K562 (cell line): ENCODE measurements around the gene PPT2. TPM values are rescaled to one million over a fixed set of nuclear protein-coding genes. Genes with fewer than 3 reads are reported as not detected.

Experiments used
- ATAC-seq: fragments of 200-7000 bp; cut with Tn5 transposase; 3 replicates; pipeline ENCODE4 v1.9.1; 2020; ENCODE audit warnings: moderate library complexity
- BruUV-seq: library from RNA; stranded (reverse); fragments of 400-500 nt; replicated peaks from 2 replicates; lab custom pipeline; 2021; lab: Mats Ljungman, UMichigan
- CTCF ChIA-PET: fragments of 300-600 bp; formaldehyde crosslinking; extraction: SDS; loops from one replicate; lab custom pipeline; 2021; ENCODE audit warnings: low intra/inter-chr PET ratio; lab: Yijun Ruan, JAX
- POLR2A ChIA-PET: fragments of 300-600, 350-650 bp; sonication (Branson Sonifier 250); formaldehyde crosslinking; extraction: SDS; loops from one replicate; lab custom pipeline; 2021; ENCODE audit warnings: antibody characterized with exemption, inconsistent platforms; lab: Yijun Ruan, JAX
- DNase-seq, 4 experiments: peaks; one replicate each; pipeline versions ENCODE4 v3.0.0 to v3.0.0-alpha.2; 2011 to 2018; ENCODE audit warnings: low spot score in 3 of 4, mixed read lengths in 3 of 4; ENCODE audit errors: extremely low read depth in 1 of 4
- FAIRE-seq: peaks from 2 replicates; lab custom pipeline; 2011; peaks lifted over from hg19 to GRCh38; lab: Jason Lieb, UNC
- H2AFZ ChIP-seq: 2 replicates; pipeline ENCODE4 v1.6.0; 2011; ENCODE audit warnings: low read depth, low read length, control low read depth, inconsistent platforms
- H3K27ac ChIP-seq: fragments of 200-600 bp; 3 replicates; pipeline ENCODE4 v1.8.0; 2011; ENCODE audit warnings: low read depth, mild to moderate bottlenecking, control low read depth, inconsistent platforms, low read length, moderate library complexity, mixed read lengths; ENCODE audit errors: extremely low read depth
- H3K27me3 ChIP-seq, 2 experiments: fragments of 300-600 bp in 1 of 2; 2 replicates in 1 of 2; 3 replicates in 1 of 2; pipeline versions ENCODE4 v1.6.0 to v1.8.0; 2011; ENCODE audit warnings: inconsistent platforms in 2 of 2, low read length in 2 of 2, mild to moderate bottlenecking in 1 of 2, mixed read lengths in 1 of 2, moderate library complexity in 1 of 2; ENCODE audit not compliant: control insufficient read depth in 2 of 2, insufficient read depth in 2 of 2
- H3K36me3 ChIP-seq: fragments of 300-600 bp; 3 replicates; pipeline ENCODE4 v1.8.0; 2011; ENCODE audit warnings: mild to moderate bottlenecking, low read length, inconsistent platforms; ENCODE audit not compliant: control insufficient read depth, insufficient read depth
- H3K4me1 ChIP-seq, 2 experiments: fragments of 200-600 bp in 1 of 2; replicated peaks in 1 of 2; 2 replicates in 1 of 2; 3 replicates in 1 of 2; pipeline versions ENCODE4 v1.5.1 to v1.8.0; 2011; ENCODE audit warnings: inconsistent platforms in 2 of 2, low read length in 2 of 2, mild to moderate bottlenecking in 1 of 2, mixed read lengths in 1 of 2, moderate library complexity in 1 of 2; ENCODE audit not compliant: control insufficient read depth in 2 of 2, insufficient read depth in 2 of 2
- H3K4me2 ChIP-seq: 2 replicates; pipeline ENCODE4 v1.6.1; 2011; ENCODE audit warnings: low read length, control low read depth, inconsistent platforms, mixed read lengths; ENCODE audit not compliant: insufficient read depth
- H3K4me3 ChIP-seq: fragments of 200-600 bp; sonication (generic), shearing (Covaris generic); 2 replicates; pipeline ENCODE4 v1.5.1; 2016; ENCODE audit warnings: control low read depth, inconsistent platforms
- H3K79me2 ChIP-seq: fragments of 200-600 bp; 3 replicates; pipeline ENCODE4 v1.8.0; 2011; ENCODE audit warnings: low read length, inconsistent platforms; ENCODE audit not compliant: control insufficient read depth, insufficient read depth
- H3K9ac ChIP-seq, 2 experiments: 2 replicates each; pipeline versions ENCODE4 v1.6.0 to v1.6.1; 2011; ENCODE audit warnings: low read depth in 2 of 2, low read length in 2 of 2, control low read depth in 1 of 2, inconsistent platforms in 1 of 2, mild to moderate bottlenecking in 1 of 2, mixed read lengths in 1 of 2; ENCODE audit not compliant: insufficient read depth in 1 of 2
- H3K9me1 ChIP-seq: one replicate; pipeline ENCODE4 v1.6.0; 2011; ENCODE audit warnings: inconsistent platforms, mild to moderate bottlenecking, low read length, moderate library complexity; ENCODE audit not compliant: control insufficient read depth, insufficient read depth
- H3K9me3 ChIP-seq: replicated peaks from 2 replicates; pipeline ENCODE4 v1.5.1; 2011; ENCODE audit warnings: low read depth, low read length, inconsistent platforms; ENCODE audit not compliant: control insufficient read depth, insufficient read depth
- H4K20me1 ChIP-seq: replicated peaks from 2 replicates; pipeline ENCODE4 v1.6.1; 2011; ENCODE audit warnings: low read length, inconsistent platforms, mixed read lengths; ENCODE audit not compliant: control insufficient read depth, insufficient read depth
- BACH1 ChIP-seq: fragments of 200-800 bp; sonication (Bioruptor generic); IDR thresholded peaks from 2 replicates; pipeline ENCODE4 v1.6.1; 2016; ENCODE audit warnings: missing genetic modification characterization, missing compliant biosample characterization
- BRD9 ChIP-seq: fragments of 450-650 bp; IDR thresholded peaks from 2 replicates; pipeline ENCODE4 v1.6.1; 2018; ENCODE audit warnings: low read depth; ENCODE audit not compliant: partially characterized antibody
- CBX1 ChIP-seq: sonication (generic); IDR thresholded peaks from 2 replicates; pipeline ENCODE4 v1.6.1; 2016; ENCODE audit warnings: antibody characterized with exemption, low read depth, mild to moderate bottlenecking
- CBX5 ChIP-seq: IDR thresholded peaks from 2 replicates; pipeline ENCODE4 v1.6.1; 2014; ENCODE audit warnings: low read depth, borderline replicate concordance
- ELF1 ChIP-seq: fragments of 200-800 bp; sonication (Bioruptor generic); IDR thresholded peaks from 2 replicates; pipeline ENCODE4 v1.6.1; 2016; ENCODE audit warnings: missing genetic modification characterization, missing compliant biosample characterization
- GABPA ChIP-seq: fragments of 200-800 bp; sonication (Bioruptor generic); conservative IDR thresholded peaks from 2 replicates; pipeline ENCODE4 v1.6.1; 2016; ENCODE audit warnings: low read depth, missing genetic modification characterization, missing compliant biosample characterization
- KLF1 ChIP-seq: fragments of 450-650 bp; IDR thresholded peaks from 2 replicates; pipeline ENCODE4 v1.6.1; 2016; ENCODE audit warnings: missing genetic modification characterization, missing compliant biosample characterization
- MBD1 ChIP-seq: fragments of 250-450 bp; sonication (Bioruptor Pico); IDR thresholded peaks from 2 replicates; pipeline ENCODE4 v1.8.0; 2022; ENCODE audit warnings: inconsistent platforms
- POLR2AphosphoS2 ChIP-seq: IDR thresholded peaks from 2 replicates; pipeline ENCODE4 v1.6.1; 2012; ENCODE audit warnings: low read length, improper control_type of control experiment
- SMAD3 ChIP-seq: fragments of 450-650 bp; formaldehyde crosslinking; conservative IDR thresholded peaks from 2 replicates; pipeline ENCODE4 v1.4.0; 2020; ENCODE audit warnings: mild to moderate bottlenecking
- SRSF1 ChIP-seq: fragments of 200-400 bp; formaldehyde crosslinking; IDR thresholded peaks from 2 replicates; pipeline ENCODE4 v1.6.1; 2017; ENCODE audit warnings: mild to moderate bottlenecking, low read depth, low read length, moderate library complexity
- TCF15 ChIP-seq: fragments of 250-450 bp; sonication (Bioruptor Pico); IDR thresholded peaks from 2 replicates; pipeline ENCODE4 v1.8.0; 2022; ENCODE audit warnings: moderate library complexity, mild to moderate bottlenecking, inconsistent platforms
- ZNF133 ChIP-seq: fragments of 250-450 bp; sonication (Bioruptor Pico); IDR thresholded peaks from 2 replicates; pipeline ENCODE4 v1.4.0; 2020; ENCODE audit warnings: mild to moderate bottlenecking
- ZNF184 ChIP-seq: sonication (generic); formaldehyde crosslinking; IDR thresholded peaks from 2 replicates; pipeline ENCODE4 v1.5.0; 2020; ENCODE audit warnings: missing genetic modification reagents
- ZNF274 ChIP-seq: IDR thresholded peaks from 2 replicates; pipeline ENCODE4 v1.6.1; 2011; ENCODE audit warnings: low read depth, mild to moderate bottlenecking, low read length, moderate library complexity, borderline replicate concordance
- ZNF518B ChIP-seq: fragments of 250-450 bp; sonication (Bioruptor Pico); IDR thresholded peaks from 2 replicates; pipeline ENCODE4 v1.5.0; 2021; ENCODE audit warnings: mild to moderate bottlenecking, moderate library complexity
- WGBS: fragments of 100-300 bp; shearing (Covaris generic); methylation state at CpG from one replicate; pipeline ENCODE4 v1.1.6; 2016; ENCODE audit warnings: low coverage, mixed read lengths; ENCODE audit not compliant: insufficient coverage; ENCODE audit errors: missing lambda C conversion rate; 5-methylcytosine and 5-hydroxymethylcytosine counted together
- in situ Hi-C: fragments of 300-500 bp; cut with MboI; formaldehyde crosslinking; loops from 4 replicates; pipeline ENCODE4 v1.15.0; 2018; ENCODE audit warnings: inconsistent platforms, mixed read lengths
- intact Hi-C: fragments of 100-400 bp; cut with micrococcal nuclease; formaldehyde crosslinking; loops from 2 replicates; pipeline ENCODE4 v1.14.2; 2022
- polyA plus RNA-seq, 8 experiments: library from polyadenylated mRNA; depleted of rRNA in 4 of 8; stranded (reverse) in 5 of 8; unstranded in 3 of 8; fragments of >200 nt; fragmentation: Nextera tagmentation in 2 of 8; fragmentation: Illumina TruSeq in 1 of 8; extraction: Ambion mirVana in 2 of 8; extraction: Trizol in 1 of 8; gene quantifications; 2 replicates each; pipeline versions ENCODE4 v1.2.1 to v1.2.3, GENCODE V29; 2011 to 2014; ENCODE audit warnings: inconsistent platforms in 1 of 8, missing spikeins in 1 of 8
- total RNA-seq, 7 experiments: library from RNA; depleted of rRNA in 6 of 7; stranded (reverse); fragments of >200 nt in 6 of 7; fragmentation: Illumina TruSeq in 2 of 7; extraction: Trizol in 2 of 7; gene quantifications; 2 replicates each; pipeline versions ENCODE4 v1.2.1 to v1.2.3, GENCODE V29; 2011 to 2021; ENCODE audit warnings: low replicate concordance in 1 of 7

Gene PPT2
- total and polyA plus RNA-seq, 9 of the 15 experiments (the other 6 are each of a cell fraction or from before 2014, with no cell fraction given) = 27.4 to 98.8 (median 69.9) TPM

- TF ChIP-seq BRD9 = no peak
- TF ChIP-seq BACH1 (tag) = no peak
These were observed 19.2 kb downstream of the PPT2 start (continued) for GRCh38 chr6:32173051-32173727.

GRCh38 chr6:32174416-32174815 lies 20.5 kb downstream of the PPT2 start:
- H3K36me3 ChIP-seq = peaks cover 35% of the 10 kb centered on the region
- DNase-seq (no peak), ATAC-seq (no peak), FAIRE-seq (no peak)
- 74% methylated on average over 1 of the region's 1 CpG for WGBS
- H3K27me3 ChIP-seq = no peaks in the 10 kb centered on the region
- no peaks in the 10 kb centered on the region for H3K9me1 ChIP-seq
- no peak overlapping the region; the same call in 2 of the 3 replicates for H3K27ac ChIP-seq
- H3K9me3 ChIP-seq = no peaks in the 10 kb centered on the region
- no peaks in the 10 kb centered on the region for H4K20me1 ChIP-seq
- POLR2A ChIA-PET = interaction anchor here (0.6 kb wide), 1 partner anchor 758 kb away, joined by 3 read pairs; no protein-coding TSS in a partner anchor
- in situ Hi-C loops = no loop called here
- peak overlapping the region in 1 of 2 experiments; percentile 81; a peak in 2 of 4 replicates for H3K9ac ChIP-seq
- no TSS peak for BruUV-seq
- no peak overlapping the region for H2AFZ ChIP-seq
- H3K79me2 ChIP-seq = peaks cover 55% of the 10 kb centered on the region
- peak overlapping the region; percentile 88 for H3K4me2 ChIP-seq
- CTCF ChIA-PET = interaction anchor here (0.5 kb wide), 1 partner anchor 54 kb away, joined by 3 read pairs; no protein-coding TSS in a partner anchor
- peak overlapping the region; percentile 88 for H3K4me3 ChIP-seq
- intact Hi-C loops = loop anchor here (10.0 kb wide), 2 partner anchors 350 to 510 kb away; partner anchors contain the start of genes C6orf47, CSNK2B, GPANK1 and HSPA1B
- H3K4me1 ChIP-seq = peaks cover 25 to 46% of the 10 kb centered on the region in 2 experiments
- TF ChIP-seq ZNF184 (CRISPR knock-in tag) (no peak), ZNF133 (no peak), GABPA (tag) (no peak), MBD1 (CRISPR knock-in tag) (no peak), SMAD3 (CRISPR knock-in tag) (no peak), POLR2AphosphoS2 (no peak), SRSF1 (no peak), ZNF518B (CRISPR knock-in tag) (no peak), CBX1 (no peak), KLF1 (tag) (no peak), ELF1 (no peak), TCF15 (CRISPR knock-in tag) (no peak), ZNF274 (no peak), CBX5 (no peak)
